DOHH2 (cell line): Measurements from ENCODE around the gene ANGPT4.
A peak's percentile ranks its signal among the peaks of the same experiment; 100 is the strongest.

Experiments
- H3F3A ChIP-seq: fragments of 200-600 bp; sonication (generic), shearing (Covaris generic); 2 replicates; pipeline ENCODE4 v1.6.0; 2016; ENCODE audit warnings: antibody characterized with exemption, mild to moderate bottlenecking; ENCODE audit not compliant: control insufficient read depth, insufficient read depth
- H3K27ac ChIP-seq: fragments of 200-600 bp; sonication (generic); 2 replicates; pipeline ENCODE4 v1.5.1; 2014; ENCODE audit warnings: low read depth, mild to moderate bottlenecking, low read length, moderate library complexity
- H3K27me3 ChIP-seq: fragments of 200-600 bp; sonication (generic); 2 replicates; pipeline ENCODE4 v1.6.1; 2014; ENCODE audit warnings: mild to moderate bottlenecking, low read length, mixed read lengths; ENCODE audit not compliant: control insufficient read depth
- H3K36me3 ChIP-seq: fragments of 200-600 bp; sonication (generic); 2 replicates; pipeline ENCODE4 v1.6.1; 2014; ENCODE audit warnings: mild to moderate bottlenecking, low read length, moderate library complexity, mixed read lengths; ENCODE audit not compliant: control insufficient read depth
- H3K4me1 ChIP-seq: fragments of 200-600 bp; sonication (generic); 2 replicates; pipeline ENCODE4 v1.6.1; 2014; ENCODE audit warnings: mild to moderate bottlenecking, low read length, mixed read lengths; ENCODE audit not compliant: control insufficient read depth
- H3K4me2 ChIP-seq: fragments of 200-600 bp; sonication (generic); 2 replicates; pipeline ENCODE4 v1.6.0; 2014; ENCODE audit warnings: mild to moderate bottlenecking, low read length, moderate library complexity
- H3K4me3 ChIP-seq: fragments of 200-600 bp; sonication (generic); 2 replicates; pipeline ENCODE4 v1.5.1; 2014; ENCODE audit warnings: mild to moderate bottlenecking, low read length, mixed read lengths
- H3K79me2 ChIP-seq: fragments of 200-600 bp; sonication (generic); 2 replicates; pipeline ENCODE4 v1.6.1; 2014; ENCODE audit warnings: mild to moderate bottlenecking, low read length, mixed read lengths; ENCODE audit not compliant: control insufficient read depth
- H3K9me2 ChIP-seq: fragments of 200-600 bp; sonication (generic); replicated peaks from 2 replicates; pipeline ENCODE4 v1.6.1; 2014; ENCODE audit warnings: mild to moderate bottlenecking, low read length, mixed read lengths; ENCODE audit not compliant: control insufficient read depth
- H3K9me3 ChIP-seq: fragments of 200-600 bp; sonication (generic); 2 replicates; pipeline ENCODE4 v1.6.1; 2014; ENCODE audit warnings: antibody characterized with exemption, low read length, mixed read lengths; ENCODE audit not compliant: control insufficient read depth, insufficient read depth
- H4K20me1 ChIP-seq: fragments of 200-600 bp; sonication (generic); 2 replicates; pipeline ENCODE4 v1.6.0; 2014; ENCODE audit warnings: low read depth, mild to moderate bottlenecking, antibody characterized with exemption, low read length, moderate library complexity; ENCODE audit not compliant: control insufficient read depth, insufficient read depth
- EZH2phosphoT487 ChIP-seq: fragments of 200-600 bp; sonication (generic); IDR thresholded peaks from 2 replicates; pipeline ENCODE4 v1.6.1; 2017; ENCODE audit warnings: borderline replicate concordance, mild to moderate bottlenecking, antibody characterized with exemption, low read length, moderate library complexity, mixed read lengths
- TF ChIP-seq, protein P1 (sequence below): fragments of 200-600 bp; sonication (generic); IDR thresholded peaks from one replicate; pipeline ENCODE4 v1.5.1; 2014; ENCODE audit warnings: antibody characterized with exemption, mild to moderate bottlenecking, low read depth, low read length; ENCODE audit not compliant: poor library complexity, severe bottlenecking

ANGPT4 gene

DNA sequence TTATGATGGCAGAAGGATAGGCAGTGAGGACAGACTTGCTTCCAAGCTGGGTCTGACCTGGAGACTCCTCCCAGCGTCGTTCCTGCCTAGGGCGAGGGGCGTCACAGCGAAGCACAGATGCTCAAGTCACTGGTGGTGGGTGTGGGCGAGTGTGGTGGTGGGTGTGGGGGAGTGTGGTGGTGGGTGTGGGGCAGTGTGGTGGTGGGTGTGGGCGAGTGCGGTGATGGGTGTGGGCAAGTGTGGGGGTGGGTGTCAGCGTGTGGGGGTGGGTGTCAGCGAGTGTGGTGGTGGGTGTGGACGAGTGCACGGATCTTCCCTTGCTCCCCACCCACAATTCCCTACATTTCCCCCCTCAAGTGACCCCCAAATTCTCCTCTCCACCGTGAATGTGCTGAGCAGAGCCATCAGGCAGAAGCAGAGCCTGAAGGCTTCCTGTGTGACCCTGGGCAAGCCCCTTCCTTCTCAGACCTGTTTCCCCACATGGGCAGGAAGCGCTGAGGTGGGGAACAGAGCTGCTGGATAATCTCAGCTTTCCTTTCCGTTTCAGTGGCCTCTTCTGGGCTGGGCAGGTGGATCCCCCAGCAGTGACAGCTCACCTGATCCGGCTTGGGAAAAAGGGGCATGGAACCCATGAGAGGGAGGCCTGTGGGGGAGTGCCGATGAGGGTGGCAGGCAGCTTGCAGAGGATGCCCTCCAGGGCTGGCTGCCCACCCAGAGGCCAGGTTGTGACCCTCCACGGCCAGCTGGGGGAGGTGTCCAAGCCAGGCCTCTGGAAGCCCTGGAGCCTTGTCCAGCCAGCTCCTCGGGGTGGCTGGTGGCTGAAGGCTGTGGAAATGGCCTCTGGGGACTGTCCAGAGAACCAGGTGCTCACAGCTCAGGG is 43.0 kb upstream of the ANGPT4 start:
- Histone ChIP-seq H3K4me2 (no peak overlapping the region), H3K27ac (no peak overlapping the region), H3K9me3 (no peaks in the 10 kb centered on the region), H3K27me3 (no peaks in the 10 kb centered on the region), H3K36me3 (no peaks in the 10 kb centered on the region), H3K4me1 (no peaks in the 10 kb centered on the region), H4K20me1 (no peaks in the 10 kb centered on the region), H3K79me2 (no peaks in the 10 kb centered on the region), H3F3A (no peaks in the 10 kb centered on the region), H3K9me2 (no peaks in the 10 kb centered on the region), H3K4me3 (no peak overlapping the region)
- TF ChIP-seq, protein P1, sequence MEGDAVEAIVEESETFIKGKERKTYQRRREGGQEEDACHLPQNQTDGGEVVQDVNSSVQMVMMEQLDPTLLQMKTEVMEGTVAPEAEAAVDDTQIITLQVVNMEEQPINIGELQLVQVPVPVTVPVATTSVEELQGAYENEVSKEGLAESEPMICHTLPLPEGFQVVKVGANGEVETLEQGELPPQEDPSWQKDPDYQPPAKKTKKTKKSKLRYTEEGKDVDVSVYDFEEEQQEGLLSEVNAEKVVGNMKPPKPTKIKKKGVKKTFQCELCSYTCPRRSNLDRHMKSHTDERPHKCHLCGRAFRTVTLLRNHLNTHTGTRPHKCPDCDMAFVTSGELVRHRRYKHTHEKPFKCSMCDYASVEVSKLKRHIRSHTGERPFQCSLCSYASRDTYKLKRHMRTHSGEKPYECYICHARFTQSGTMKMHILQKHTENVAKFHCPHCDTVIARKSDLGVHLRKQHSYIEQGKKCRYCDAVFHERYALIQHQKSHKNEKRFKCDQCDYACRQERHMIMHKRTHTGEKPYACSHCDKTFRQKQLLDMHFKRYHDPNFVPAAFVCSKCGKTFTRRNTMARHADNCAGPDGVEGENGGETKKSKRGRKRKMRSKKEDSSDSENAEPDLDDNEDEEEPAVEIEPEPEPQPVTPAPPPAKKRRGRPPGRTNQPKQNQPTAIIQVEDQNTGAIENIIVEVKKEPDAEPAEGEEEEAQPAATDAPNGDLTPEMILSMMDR: no peak
- TF ChIP-seq EZH2phosphoT487: no peak

DNA sequence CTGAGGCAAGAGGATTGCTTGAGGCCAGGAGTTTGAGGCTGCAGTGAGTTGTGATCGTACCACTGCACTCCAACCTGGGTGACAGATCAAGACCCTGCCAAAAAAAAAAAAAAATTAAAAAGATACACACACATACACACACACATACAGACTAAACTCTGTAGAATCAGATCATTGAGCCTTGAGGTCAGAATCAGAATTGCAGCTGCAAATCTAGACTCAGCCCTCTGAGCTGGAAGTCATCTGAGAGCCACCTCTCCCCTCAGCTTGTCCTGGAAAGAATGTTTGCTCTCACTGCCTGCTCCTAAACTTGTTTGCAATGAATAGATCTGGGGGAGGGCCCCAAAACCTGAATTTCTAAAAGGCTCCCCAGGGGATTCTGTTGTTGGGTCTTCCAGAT is 41.4 kb upstream of the ANGPT4 start:
- Histone ChIP-seq H4K20me1 (no peaks in the 10 kb centered on the region), H3K79me2 (no peaks in the 10 kb centered on the region), H3K27me3 (no peaks in the 10 kb centered on the region), H3K9me2 (no peaks in the 10 kb centered on the region), H3K27ac (no peak overlapping the region), H3F3A (no peaks in the 10 kb centered on the region), H3K4me3 (no peak overlapping the region), H3K4me1 (no peaks in the 10 kb centered on the region), H3K4me2 (no peak overlapping the region), H3K36me3 (no peaks in the 10 kb centered on the region), H3K9me3 (no peaks in the 10 kb centered on the region)
- TF ChIP-seq EZH2phosphoT487: no peak
- TF ChIP-seq, protein P1: no peak

DNA sequence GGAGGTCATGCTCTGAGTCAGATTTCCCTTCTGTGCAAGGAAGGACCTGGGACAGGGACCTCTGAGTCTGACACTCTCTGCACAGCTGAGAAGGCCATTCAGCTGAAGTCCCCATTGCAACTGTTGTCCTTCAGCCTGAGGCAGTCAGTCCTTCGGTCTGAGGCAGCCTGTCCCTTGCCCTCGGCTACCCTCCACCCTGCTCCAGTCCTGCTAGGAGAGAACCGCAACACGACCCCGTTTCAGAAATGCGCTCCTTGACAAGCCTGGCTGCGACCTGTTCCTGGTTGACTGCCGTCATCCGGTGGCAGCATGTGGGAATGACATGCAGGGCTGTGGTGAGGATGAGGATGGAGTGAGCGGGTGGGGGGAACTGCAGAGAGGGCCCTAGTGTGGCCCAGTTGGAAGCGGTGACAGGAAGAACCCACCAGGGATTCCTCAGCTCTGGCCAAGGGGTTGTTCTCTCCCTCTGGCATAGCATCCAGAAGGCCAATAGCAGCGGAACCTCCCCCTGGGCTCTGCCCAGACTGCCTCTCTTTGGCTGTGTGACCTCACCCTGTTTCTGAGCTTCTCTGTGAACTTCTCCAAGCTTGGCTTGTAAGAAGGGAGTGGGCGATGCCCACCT is 40.3 kb upstream of the ANGPT4 start:
- TF ChIP-seq, protein P1: peak; percentile 97
- no peak for TF ChIP-seq EZH2phosphoT487
- Histone ChIP-seq H3K9me3 (no peaks in the 10 kb centered on the region), H3K4me2 (no peak overlapping the region), H3F3A (no peaks in the 10 kb centered on the region), H3K9me2 (no peaks in the 10 kb centered on the region), H3K4me3 (no peak overlapping the region), H3K4me1 (no peaks in the 10 kb centered on the region), H4K20me1 (no peaks in the 10 kb centered on the region), H3K27ac (no peak overlapping the region), H3K79me2 (no peaks in the 10 kb centered on the region), H3K36me3 (no peaks in the 10 kb centered on the region), H3K27me3 (no peaks in the 10 kb centered on the region)
